ENCODE data around the gene PTPRG.

The PTPRG gene

DNA sequence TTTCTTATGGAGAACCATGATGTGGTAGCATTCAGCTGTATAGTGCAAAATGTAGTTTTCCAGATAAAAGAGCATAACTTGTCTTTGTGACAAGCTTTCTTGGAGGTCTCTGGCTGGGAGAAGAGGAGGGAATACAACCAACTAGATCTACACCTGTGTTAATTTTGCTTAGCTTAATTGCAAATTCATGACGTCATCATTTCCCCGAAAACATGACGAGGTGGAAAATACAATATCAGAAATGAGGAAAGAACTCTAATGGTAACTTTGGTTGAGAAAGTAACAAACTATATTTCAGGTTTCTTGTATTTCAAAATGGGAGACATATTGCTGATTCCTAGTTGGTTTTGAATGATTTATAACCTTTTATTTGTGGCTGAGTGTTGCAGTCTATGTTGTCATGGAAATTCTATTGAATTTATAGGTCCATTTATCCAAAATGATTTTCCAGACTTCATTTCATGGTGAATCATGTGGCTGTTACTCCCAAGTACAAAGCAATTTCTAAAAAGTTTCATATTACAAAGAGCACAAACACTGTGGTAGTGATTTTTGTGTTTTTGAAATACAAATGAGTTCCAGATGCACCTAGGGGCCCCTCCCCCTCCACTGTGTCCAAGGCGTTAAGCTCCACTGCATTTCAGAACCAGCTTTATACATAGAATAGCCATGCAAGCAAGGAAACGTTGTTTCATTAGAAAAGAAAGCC, 504.8 kb downstream of the PTPRG start:
- no peak overlapping the region for H3K4me3 ChIP-seq (ENCODE audit: low read length)

DNA sequence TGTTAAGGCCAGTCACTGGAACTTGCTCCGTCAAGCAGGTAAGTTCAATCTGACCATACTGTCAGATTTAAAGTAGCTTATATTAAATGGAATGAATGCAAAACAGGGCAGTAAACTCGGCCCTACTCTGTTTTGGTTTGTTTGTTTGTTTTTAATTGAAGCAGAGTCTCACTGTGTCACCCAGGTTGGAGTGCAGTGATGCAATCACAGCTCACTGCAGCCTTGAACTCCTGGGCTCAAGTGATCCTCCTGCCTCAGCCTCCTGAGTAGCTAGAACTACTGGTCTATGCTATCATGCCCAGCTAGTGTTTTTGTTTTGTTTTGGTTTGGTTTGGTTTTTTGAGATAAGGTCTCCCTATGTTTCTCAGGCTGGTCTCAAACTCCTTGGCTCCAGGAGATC, 507.0 kb downstream of the PTPRG start:
- no peak for DNase-seq (ENCODE audit: low read depth)
- TF ChIP-seq, protein P1, sequence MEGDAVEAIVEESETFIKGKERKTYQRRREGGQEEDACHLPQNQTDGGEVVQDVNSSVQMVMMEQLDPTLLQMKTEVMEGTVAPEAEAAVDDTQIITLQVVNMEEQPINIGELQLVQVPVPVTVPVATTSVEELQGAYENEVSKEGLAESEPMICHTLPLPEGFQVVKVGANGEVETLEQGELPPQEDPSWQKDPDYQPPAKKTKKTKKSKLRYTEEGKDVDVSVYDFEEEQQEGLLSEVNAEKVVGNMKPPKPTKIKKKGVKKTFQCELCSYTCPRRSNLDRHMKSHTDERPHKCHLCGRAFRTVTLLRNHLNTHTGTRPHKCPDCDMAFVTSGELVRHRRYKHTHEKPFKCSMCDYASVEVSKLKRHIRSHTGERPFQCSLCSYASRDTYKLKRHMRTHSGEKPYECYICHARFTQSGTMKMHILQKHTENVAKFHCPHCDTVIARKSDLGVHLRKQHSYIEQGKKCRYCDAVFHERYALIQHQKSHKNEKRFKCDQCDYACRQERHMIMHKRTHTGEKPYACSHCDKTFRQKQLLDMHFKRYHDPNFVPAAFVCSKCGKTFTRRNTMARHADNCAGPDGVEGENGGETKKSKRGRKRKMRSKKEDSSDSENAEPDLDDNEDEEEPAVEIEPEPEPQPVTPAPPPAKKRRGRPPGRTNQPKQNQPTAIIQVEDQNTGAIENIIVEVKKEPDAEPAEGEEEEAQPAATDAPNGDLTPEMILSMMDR (IDR thresholded peaks at IDR 0.05; ENCODE audit: insufficient read depth, low read depth, low read length, missing control alignments) = no peak
- H3K4me3 ChIP-seq (ENCODE audit: low read length) = no peak overlapping the region

More for the DNA sequence above, 504.8 kb downstream of the PTPRG start:
- no peak for DNase-seq (ENCODE audit: low read depth)
- TF ChIP-seq, protein P1 (IDR thresholded peaks at IDR 0.05; ENCODE audit: insufficient read depth, low read depth, low read length, missing control alignments) = no peak

DNA sequence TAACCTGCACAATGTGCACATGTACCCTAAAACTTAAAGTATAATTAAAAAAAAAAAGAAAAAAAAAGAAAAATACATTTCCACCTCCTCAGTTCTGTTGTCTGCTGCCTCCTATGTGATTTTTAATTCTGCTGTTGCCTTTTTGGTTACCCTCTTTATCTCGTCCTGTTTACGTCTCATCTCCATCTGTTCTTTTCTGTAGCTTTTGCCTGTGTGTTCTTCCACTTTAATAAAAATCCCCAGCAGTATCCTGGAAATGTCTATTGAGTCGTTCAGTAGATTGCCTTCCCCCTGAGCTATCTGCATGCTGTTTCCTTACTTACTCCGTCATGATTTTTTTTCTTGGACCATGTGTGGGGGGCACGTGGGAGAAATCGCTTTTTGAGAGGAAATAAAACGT, 509.5 kb downstream of the PTPRG start:
- H3K4me3 ChIP-seq (ENCODE audit: low read length) = no peak overlapping the region
- TF ChIP-seq, protein P1 (IDR thresholded peaks at IDR 0.05; ENCODE audit: insufficient read depth, low read depth, low read length, missing control alignments) = no peak
- no peak for DNase-seq (ENCODE audit: low read depth)

DNA sequence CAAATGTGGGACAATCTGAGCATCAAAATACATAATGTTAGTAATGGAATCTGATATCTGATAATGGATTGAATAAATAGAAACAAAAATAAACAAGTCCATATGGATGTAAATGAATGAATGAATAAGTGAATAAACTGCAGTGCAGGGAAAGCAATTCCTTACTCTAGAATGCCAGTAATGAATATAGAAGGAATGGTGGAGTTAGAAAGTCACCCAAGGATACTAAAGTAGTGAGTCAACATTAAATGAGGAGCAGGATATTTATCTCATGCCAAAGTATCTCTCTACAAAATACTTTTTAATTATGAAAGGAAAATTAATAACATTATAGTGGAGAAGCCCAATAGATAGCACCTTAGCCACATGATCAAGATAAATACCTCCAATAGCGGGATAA, 511.7 kb downstream of the PTPRG start:
- TF ChIP-seq, protein P1 (IDR thresholded peaks at IDR 0.05; ENCODE audit: insufficient read depth, low read depth, low read length, missing control alignments) = no peak
- no peak overlapping the region for H3K4me3 ChIP-seq (ENCODE audit: low read length)
- DNase-seq (ENCODE audit: low read depth) = no peak

DNA sequence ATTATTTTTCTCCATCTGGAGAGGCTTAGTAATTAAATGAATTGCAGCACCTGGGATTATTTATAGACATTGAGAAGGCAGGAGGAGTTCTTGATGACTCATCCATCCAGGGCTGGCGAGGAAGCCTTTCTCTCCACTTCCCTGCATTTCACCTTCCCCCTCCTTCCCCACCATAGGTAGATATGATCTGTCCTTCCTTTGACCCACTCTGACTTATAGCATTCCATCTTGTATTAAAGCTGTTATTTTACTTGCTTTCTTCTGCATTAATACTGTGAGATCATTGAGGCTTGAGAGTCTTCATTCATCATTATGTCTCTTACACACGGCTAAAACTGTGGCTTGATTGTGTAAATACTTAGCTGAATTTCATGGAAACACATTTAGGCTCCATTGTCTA, 523.2 kb downstream of the PTPRG start:
- TF ChIP-seq, protein P1 (IDR thresholded peaks at IDR 0.05; ENCODE audit: insufficient read depth, low read depth, low read length, missing control alignments) = no peak
- peak; percentile 59 for DNase-seq (ENCODE audit: low read depth)
- no peak overlapping the region for H3K4me3 ChIP-seq (ENCODE audit: low read length)

DNA sequence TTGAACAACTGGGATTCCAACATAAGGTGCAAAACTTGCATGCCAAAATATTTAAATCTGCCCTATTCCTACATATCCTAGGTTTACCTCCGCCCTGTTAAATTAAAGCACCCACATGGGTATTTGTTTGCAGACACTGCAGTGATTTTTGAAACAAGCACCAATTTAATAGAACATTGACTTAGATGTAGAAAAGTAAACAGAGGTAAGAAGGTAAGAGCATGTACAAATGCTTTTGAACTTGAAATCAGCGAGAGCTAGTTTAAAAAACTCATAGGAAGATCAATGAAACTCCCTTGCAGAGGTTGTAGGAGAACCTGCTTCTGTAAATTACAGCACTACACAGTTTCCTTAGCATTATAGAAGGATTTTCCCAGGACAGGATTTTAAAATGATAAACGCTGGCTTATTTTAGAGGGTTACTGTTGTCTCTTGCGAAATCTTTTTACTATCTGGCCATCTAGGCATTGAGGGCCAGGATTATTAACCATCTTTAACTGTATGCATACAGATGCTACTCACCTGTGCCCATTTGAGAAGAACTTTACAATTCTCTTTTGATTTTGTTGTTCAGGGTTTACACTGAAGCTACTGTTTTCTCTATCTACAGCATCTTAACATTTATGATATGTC, 527.2 kb downstream of the PTPRG start:
- no peak overlapping the region for H3K4me3 ChIP-seq (ENCODE audit: low read length)
- no peak for DNase-seq (ENCODE audit: low read depth)
- TF ChIP-seq, protein P1 (IDR thresholded peaks at IDR 0.05; ENCODE audit: insufficient read depth, low read depth, low read length, missing control alignments) = no peak
